ENCODE results near the gene MYBPC2. TPM values are rescaled to one million over a fixed set of nuclear protein-coding genes. Genes with fewer than 3 reads are reported as not detected.
"Not testable (repeated sequence)": the region's sequence is repeated elsewhere in the genome, so short reads cannot be mapped to it uniquely, and the experiment has no call there.

MYBPC2 gene
- not detected in 2 replicates for total RNA-seq

- DNase-seq (ENCODE audit: low read depth, low spot score), result no peak
Observed at GRCh38 chr19:50432221-50433028, at the start of gene MYBPC2. MYBPC2 (plus strand) TSS chr19:50432892; CDS start chr19:50432954, 62 bp downstream.

GRCh38 chr19:50383001-50383851, 49.5 kb upstream of the MYBPC2 start:
- no peak for DNase-seq (ENCODE audit: low read depth, low spot score)

GRCh38 chr19:50383852-50384684, 48.6 kb upstream of the MYBPC2 start, which contains the start of gene POLD1:
POLD1 (plus strand) TSS chr19:50384347; CDS start chr19:50398852, 14,505 bp downstream.
- DNase-seq (ENCODE audit: low read depth, low spot score), result peak; percentile 88

- DNase-seq (ENCODE audit: low read depth, low spot score), result no peak
Observed at GRCh38 chr19:50384685-50385535, 47.8 kb upstream of the MYBPC2 start.

GRCh38 chr19:50387176-50387867, 45.4 kb upstream of the MYBPC2 start:
- no peak for DNase-seq (ENCODE audit: low read depth, low spot score)

GRCh38 chr19:50387868-50388245, 44.8 kb upstream of the MYBPC2 start:
- DNase-seq (ENCODE audit: low read depth, low spot score), result no peak

GRCh38 chr19:50390295-50390694, 42.4 kb upstream of the MYBPC2 start:
- DNase-seq (ENCODE audit: low read depth, low spot score), result not testable (repeated sequence)

GRCh38 chr19:50390952-50391351, 41.7 kb upstream of the MYBPC2 start:
- not testable (repeated sequence) for DNase-seq (ENCODE audit: low read depth, low spot score)

- no peak for DNase-seq (ENCODE audit: low read depth, low spot score)
Observed at GRCh38 chr19:50392759-50393158, 39.9 kb upstream of the MYBPC2 start.

GRCh38 chr19:50393589-50393988, 39.1 kb upstream of the MYBPC2 start:
- DNase-seq (ENCODE audit: low read depth, low spot score), result no peak

GRCh38 chr19:50394017-50394416, 38.7 kb upstream of the MYBPC2 start:
- DNase-seq (ENCODE audit: low read depth, low spot score), result no peak

- no peak for DNase-seq (ENCODE audit: low read depth, low spot score)
Observed at GRCh38 chr19:50398675-50399367, 33.9 kb upstream of the MYBPC2 start.

GRCh38 chr19:50399368-50399745, 33.3 kb upstream of the MYBPC2 start:
- DNase-seq (ENCODE audit: low read depth, low spot score), result no peak

GRCh38 chr19:50401605-50402450, 30.9 kb upstream of the MYBPC2 start:
- no peak for DNase-seq (ENCODE audit: low read depth, low spot score)

- no peak for DNase-seq (ENCODE audit: low read depth, low spot score)
Observed at GRCh38 chr19:50402544-50403301, 30.0 kb upstream of the MYBPC2 start.

GRCh38 chr19:50406156-50406820, 26.4 kb upstream of the MYBPC2 start:
- DNase-seq (ENCODE audit: low read depth, low spot score), result no peak

- DNase-seq (ENCODE audit: low read depth, low spot score), result no peak
Observed at GRCh38 chr19:50406829-50407228, 25.9 kb upstream of the MYBPC2 start.

Measured in pulmonary artery endothelial cell (primary cell).